ENCODE data around the gene MACROD2. TPM values are rescaled to one million over a fixed set of nuclear protein-coding genes. Genes with fewer than 3 reads are reported as not detected.

Gene MACROD2
- total RNA-seq, 4 donors from 2014 or later: 10.0 to 24.0 (median 17.0) TPM

- no peak for TF ChIP-seq CTCF (IDR thresholded peaks at IDR 0.05)
- no peak for TF ChIP-seq POLR2A (IDR thresholded peaks at IDR 0.05)
- 92 to 93% methylated on average over 1 of the region's 1 CpG for WGBS, 2 donors
- intact Hi-C loops (cut with DNase I; ENCODE audit: low total_unique reads): no loop called here
- no peak for DNase-seq (ENCODE audit: low spot score in 2 of 2)
- H3K4me3 ChIP-seq (ENCODE audit: low read depth, poor library complexity, severe bottlenecking): no peak overlapping the region
These were observed 608.8 kb downstream of the MACROD2 start for GRCh38 chr20:14604143-14604542.

- intact Hi-C loops (cut with DNase I; ENCODE audit: low total_unique reads): no loop called here
- 76 to 85% methylated on average over 4 of the region's 4 CpGs for WGBS, 2 donors
These were observed 614.3 kb downstream of the MACROD2 start for GRCh38 chr20:14609328-14610221.

GRCh38 chr20:14611479-14611878 is 616.2 kb downstream of the MACROD2 start:
- no peak for DNase-seq (ENCODE audit: low spot score in 2 of 2)
- H3K4me3 ChIP-seq (ENCODE audit: low read depth, poor library complexity, severe bottlenecking): no peak overlapping the region
- intact Hi-C loops (cut with DNase I; ENCODE audit: low total_unique reads): no loop called here
- TF ChIP-seq POLR2A (IDR thresholded peaks at IDR 0.05) (no peak), CTCF (IDR thresholded peaks at IDR 0.05) (no peak)
- WGBS, 2 donors: 56 to 61% methylated on average over 2 of the region's 2 CpGs

More at GRCh38 chr20:14609328-14610221, 614.3 kb downstream of the MACROD2 start:
- H3K4me3 ChIP-seq (ENCODE audit: low read depth, poor library complexity, severe bottlenecking): no peak overlapping the region
- TF ChIP-seq POLR2A (IDR thresholded peaks at IDR 0.05) (no peak), CTCF (IDR thresholded peaks at IDR 0.05) (no peak)
- DNase-seq (ENCODE audit: low spot score in 2 of 2): no peak

- TF ChIP-seq POLR2A (IDR thresholded peaks at IDR 0.05) (no peak), CTCF (IDR thresholded peaks at IDR 0.05) (no peak)
- intact Hi-C loops (cut with DNase I; ENCODE audit: low total_unique reads): no loop called here
- H3K4me3 ChIP-seq (ENCODE audit: low read depth, poor library complexity, severe bottlenecking): no peak overlapping the region
- no peak for DNase-seq (ENCODE audit: low spot score in 2 of 2)
- WGBS, 2 donors: 37 to 77% methylated on average over 1 of the region's 1 CpG
These were observed 617.1 kb downstream of the MACROD2 start for GRCh38 chr20:14612391-14612790.

GRCh38 chr20:14616003-14616402 is 620.7 kb downstream of the MACROD2 start:
- no peak for DNase-seq (ENCODE audit: low spot score in 2 of 2)
- 83 to 88% methylated on average over 3 of the region's 3 CpGs for WGBS, 2 donors
- intact Hi-C loops (cut with DNase I; ENCODE audit: low total_unique reads): no loop called here

More at GRCh38 chr20:14616003-14616402, 620.7 kb downstream of the MACROD2 start:
- no peak overlapping the region for H3K4me3 ChIP-seq (ENCODE audit: low read depth, poor library complexity, severe bottlenecking)
- TF ChIP-seq POLR2A (IDR thresholded peaks at IDR 0.05) (no peak), CTCF (IDR thresholded peaks at IDR 0.05) (no peak)
